GM06990 (cell line): Measurements from ENCODE around the gene MAGEE1.
A peak's percentile ranks its signal among the peaks of the same experiment; 100 is the strongest.

Experiments
- DNase-seq: peaks from one replicate; pipeline ENCODE4 v3.0.0-alpha.2; 2011; ENCODE audit not compliant: insufficient read length; ENCODE audit errors: extremely low read depth
- H3K27me3 ChIP-seq: replicated peaks from 2 replicates; pipeline ENCODE4 v1.6.0; 2011; ENCODE audit warnings: low read length; ENCODE audit not compliant: control insufficient read depth, insufficient read depth
- H3K36me3 ChIP-seq: 2 replicates; pipeline ENCODE4 v1.5.1; 2011; ENCODE audit warnings: low read length; ENCODE audit not compliant: control insufficient read depth, insufficient read depth
- H3K4me3 ChIP-seq: replicated peaks from 2 replicates; pipeline ENCODE4 v1.5.1; 2011; ENCODE audit warnings: low read depth, mild to moderate bottlenecking, control low read depth, low read length
- CTCF ChIP-seq: IDR thresholded peaks from 2 replicates; pipeline ENCODE4 v1.5.1; 2011; ENCODE audit warnings: low read length, control low read depth, mild to moderate bottlenecking, inconsistent platforms; ENCODE audit not compliant: insufficient read depth, poor library complexity, severe bottlenecking

The MAGEE1 gene

GRCh38 chrX:76433219-76433618, 5.7 kb downstream of the MAGEE1 start:
- Histone ChIP-seq H3K27me3 (no peaks in the 10 kb centered on the region), H3K4me3 (no peak overlapping the region), H3K36me3 (no peaks in the 10 kb centered on the region)
- no peak for DNase-seq
- TF ChIP-seq CTCF: no peak

- TF ChIP-seq CTCF: no peak
- no peak overlapping the region for H3K4me3 ChIP-seq
- H3K27me3 ChIP-seq: no peaks in the 10 kb centered on the region
- no peak for DNase-seq
- H3K36me3 ChIP-seq: no peaks in the 10 kb centered on the region
These were observed 6.7 kb downstream of the MAGEE1 start for GRCh38 chrX:76434103-76434741.

GRCh38 chrX:76439188-76439587, 11.7 kb downstream of the MAGEE1 start:
- Histone ChIP-seq H3K4me3 (no peak overlapping the region), H3K36me3 (no peaks in the 10 kb centered on the region), H3K27me3 (no peaks in the 10 kb centered on the region)
- no peak for TF ChIP-seq CTCF
- DNase-seq: no peak

GRCh38 chrX:76453737-76454406, 26.4 kb downstream of the MAGEE1 start:
- Histone ChIP-seq H3K4me3 (no peak overlapping the region), H3K27me3 (no peaks in the 10 kb centered on the region), H3K36me3 (no peaks in the 10 kb centered on the region)
- no peak for DNase-seq
- no peak for TF ChIP-seq CTCF

DNA sequence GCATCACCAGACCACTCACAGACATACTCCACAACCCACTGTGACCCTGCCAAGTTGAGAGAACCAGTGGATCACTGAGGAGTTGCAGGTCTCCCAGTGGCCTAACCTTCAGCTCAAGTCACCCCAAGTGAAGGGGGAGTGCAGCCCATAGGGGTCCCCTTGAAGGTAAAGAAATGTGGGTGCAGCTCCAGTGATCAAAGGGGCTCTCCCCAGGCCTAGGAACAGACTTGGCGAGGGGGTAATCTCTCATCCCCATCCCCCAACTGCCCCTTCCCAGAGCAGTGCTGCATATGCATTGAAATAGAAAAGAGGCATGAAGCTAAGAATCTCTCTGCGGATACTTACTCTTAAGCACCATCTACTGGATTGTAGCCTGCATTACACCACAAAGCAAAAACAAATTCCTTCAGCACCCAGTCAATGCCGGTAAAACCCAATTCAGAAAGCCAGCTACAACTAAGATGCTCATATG, 27.0 kb downstream of the MAGEE1 start:
- Histone ChIP-seq H3K27me3 (no peaks in the 10 kb centered on the region), H3K36me3 (no peaks in the 10 kb centered on the region), H3K4me3 (no peak overlapping the region)
- TF ChIP-seq CTCF: peak; percentile 64
- peak; percentile 7 for DNase-seq
